Kidney glomerular epithelial cell (primary cell): ENCODE results near the gene MAGI2.
"Not testable (repeated sequence)": the region's sequence is repeated elsewhere in the genome, so short reads cannot be mapped to it uniquely, and the experiment has no call there.

Source experiments
- DNase-seq: peaks from one replicate; lab custom pipeline; 2025; lab: John Stamatoyannopoulos, UW

Gene MAGI2

GRCh38 chr7:78635026-78635793 is 818.3 kb downstream of the MAGI2 start:
- DNase-seq: no peak

GRCh38 chr7:78634093-78634492 is 819.4 kb downstream of the MAGI2 start:
- no peak for DNase-seq

GRCh38 chr7:78620920-78621319 is 832.5 kb downstream of the MAGI2 start:
- DNase-seq: no peak

GRCh38 chr7:78616539-78616938 is 836.9 kb downstream of the MAGI2 start:
- no peak for DNase-seq

- DNase-seq: no peak
Measured at GRCh38 chr7:78609281-78609680, 844.2 kb downstream of the MAGI2 start.

GRCh38 chr7:78607099-78607498 is 846.4 kb downstream of the MAGI2 start:
- no peak for DNase-seq

- no peak for DNase-seq
Measured at GRCh38 chr7:78605119-78605518, 848.3 kb downstream of the MAGI2 start.

- DNase-seq: no peak
Measured at GRCh38 chr7:78601728-78602127, 851.7 kb downstream of the MAGI2 start.

- peak; percentile 70 for DNase-seq
Measured at GRCh38 chr7:78594156-78594555, 859.3 kb downstream of the MAGI2 start.

GRCh38 chr7:78588393-78588792 is 865.1 kb downstream of the MAGI2 start:
- DNase-seq: no peak

- no peak for DNase-seq
Measured at GRCh38 chr7:78587443-78588044, 865.9 kb downstream of the MAGI2 start.

- no peak for DNase-seq
Measured at GRCh38 chr7:78585980-78586379, 867.5 kb downstream of the MAGI2 start.

- DNase-seq: no peak
Measured at GRCh38 chr7:78578686-78579085, 874.8 kb downstream of the MAGI2 start.

GRCh38 chr7:78577174-78577952 is 876.1 kb downstream of the MAGI2 start:
- not testable (repeated sequence) for DNase-seq

- DNase-seq: no peak
Measured at GRCh38 chr7:78576236-78576635, 877.2 kb downstream of the MAGI2 start.

- no peak for DNase-seq
Measured at GRCh38 chr7:78571292-78571691, 882.2 kb downstream of the MAGI2 start.

GRCh38 chr7:78568690-78569089 is 884.8 kb downstream of the MAGI2 start:
- no peak for DNase-seq

- DNase-seq: no peak
Measured at GRCh38 chr7:78567836-78568235, 885.6 kb downstream of the MAGI2 start.

- no peak for DNase-seq
Measured at GRCh38 chr7:78565784-78566183, 887.7 kb downstream of the MAGI2 start.

- no peak for DNase-seq
Measured at GRCh38 chr7:78563191-78563590, 890.3 kb downstream of the MAGI2 start.

- DNase-seq: no peak
Measured at GRCh38 chr7:78562191-78562590, 891.3 kb downstream of the MAGI2 start.

GRCh38 chr7:78558566-78558965 is 894.9 kb downstream of the MAGI2 start:
- DNase-seq: no peak

- DNase-seq: no peak
Measured at GRCh38 chr7:78543976-78544375, 909.5 kb downstream of the MAGI2 start.
